ENCODE results near the gene RASL10B. TPM values are rescaled to one million over a fixed set of nuclear protein-coding genes. Genes with fewer than 3 reads are reported as not detected.

Gene RASL10B
- total RNA-seq, 2 experiments from 2014 or later: 0.22 to 0.47 TPM

DNA sequence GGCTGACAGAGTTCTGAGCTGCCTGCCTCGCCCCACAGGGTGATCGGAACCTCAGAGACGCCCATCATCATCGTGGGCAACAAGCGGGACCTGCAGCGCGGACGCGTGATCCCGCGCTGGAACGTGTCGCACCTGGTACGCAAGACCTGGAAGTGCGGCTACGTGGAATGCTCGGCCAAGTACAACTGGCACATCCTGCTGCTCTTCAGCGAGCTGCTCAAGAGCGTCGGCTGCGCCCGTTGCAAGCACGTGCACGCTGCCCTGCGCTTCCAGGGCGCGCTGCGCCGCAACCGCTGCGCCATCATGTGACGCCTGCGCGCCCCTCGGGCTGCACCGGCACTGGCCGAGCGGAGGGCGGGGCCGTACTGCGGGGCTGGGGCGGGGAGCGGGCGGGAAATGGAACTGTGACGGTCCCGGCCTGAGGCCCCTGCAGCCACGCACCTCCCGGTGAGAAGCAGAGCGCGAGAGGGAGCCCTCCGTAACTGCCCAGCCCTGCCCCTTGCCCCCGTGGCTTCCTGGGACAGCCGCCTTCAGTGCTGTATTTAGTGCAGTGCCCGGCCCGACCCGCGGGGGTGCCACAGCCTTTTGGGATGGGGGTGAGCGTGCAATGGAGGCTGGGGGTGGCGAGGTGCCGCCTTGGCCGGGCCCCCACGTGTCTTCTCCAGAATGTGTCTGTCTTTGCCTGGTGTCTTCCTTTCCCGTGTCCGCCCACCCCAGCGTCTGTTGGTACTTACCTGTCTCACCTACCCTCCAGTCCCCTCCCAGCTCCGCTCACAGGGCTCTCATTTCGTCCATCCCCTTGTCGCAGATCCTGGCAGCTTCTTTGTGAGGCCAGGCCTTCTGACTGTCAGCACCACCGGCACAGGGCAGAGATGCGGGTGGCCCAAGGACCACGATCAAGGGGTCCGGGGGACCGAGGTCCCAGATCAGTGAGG, 9.8 kb downstream of the RASL10B start:
- Mint-ChIP-seq H3K4me3 (peak overlapping the region; percentile 38), H3K27me3 (peaks cover 36% of the 10 kb centered on the region), H3K27ac (no peak overlapping the region), H3K9me3 (no peaks in the 10 kb centered on the region), H3K4me1 (ENCODE audit: low read depth) (no peaks in the 10 kb centered on the region), H3K36me3 (ENCODE audit: low read depth) (no peaks in the 10 kb centered on the region)
- TF ChIP-seq, protein P1, sequence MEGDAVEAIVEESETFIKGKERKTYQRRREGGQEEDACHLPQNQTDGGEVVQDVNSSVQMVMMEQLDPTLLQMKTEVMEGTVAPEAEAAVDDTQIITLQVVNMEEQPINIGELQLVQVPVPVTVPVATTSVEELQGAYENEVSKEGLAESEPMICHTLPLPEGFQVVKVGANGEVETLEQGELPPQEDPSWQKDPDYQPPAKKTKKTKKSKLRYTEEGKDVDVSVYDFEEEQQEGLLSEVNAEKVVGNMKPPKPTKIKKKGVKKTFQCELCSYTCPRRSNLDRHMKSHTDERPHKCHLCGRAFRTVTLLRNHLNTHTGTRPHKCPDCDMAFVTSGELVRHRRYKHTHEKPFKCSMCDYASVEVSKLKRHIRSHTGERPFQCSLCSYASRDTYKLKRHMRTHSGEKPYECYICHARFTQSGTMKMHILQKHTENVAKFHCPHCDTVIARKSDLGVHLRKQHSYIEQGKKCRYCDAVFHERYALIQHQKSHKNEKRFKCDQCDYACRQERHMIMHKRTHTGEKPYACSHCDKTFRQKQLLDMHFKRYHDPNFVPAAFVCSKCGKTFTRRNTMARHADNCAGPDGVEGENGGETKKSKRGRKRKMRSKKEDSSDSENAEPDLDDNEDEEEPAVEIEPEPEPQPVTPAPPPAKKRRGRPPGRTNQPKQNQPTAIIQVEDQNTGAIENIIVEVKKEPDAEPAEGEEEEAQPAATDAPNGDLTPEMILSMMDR (IDR thresholded peaks at IDR 0.05): no peak
- ChIA-PET POLR2A (no interaction called here), CTCF (no interaction called here)
- Histone ChIP-seq H3K9me3 (ENCODE audit: control insufficient read depth in 1 of 2, insufficient read depth in 1 of 2, low read length in 2 of 2) (peaks cover 0 to 11% of the 10 kb centered on the region in 2 experiments), H3K27ac (ENCODE audit: low read depth in 1 of 2, low read length in 2 of 2) (no peak overlapping the region), H3K4me3 (ENCODE audit: low read length) (peak overlapping the region; percentile 19), H3K27me3 (ENCODE audit: control insufficient read depth in 1 of 2, insufficient read depth in 2 of 2, low read length in 2 of 2) (peaks cover 22 to 30% of the 10 kb centered on the region in 2 experiments), H3K4me1 (ENCODE audit: insufficient read depth, low read length) (peaks cover 12% of the 10 kb centered on the region), H3K36me3 (ENCODE audit: insufficient read depth, low read length) (no peaks in the 10 kb centered on the region)
- ATAC-seq (ENCODE audit: poor library complexity): peak; percentile 48
- peak in 4 of 14 experiments; percentile 5 to 27 (median 18) for DNase-seq
- intact Hi-C loops (cut with DNase I, micrococcal nuclease): loop anchor here in 1 of 2 experiments (10.0 kb wide), 1 partner anchor 496 kb away; the partner anchor contains the start of gene SLFN5

- Histone ChIP-seq H3K27ac (ENCODE audit: low read depth in 1 of 2, low read length in 2 of 2) (no peak overlapping the region), H3K9me3 (ENCODE audit: control insufficient read depth in 1 of 2, insufficient read depth in 1 of 2, low read length in 2 of 2) (peaks cover 0 to 11% of the 10 kb centered on the region in 2 experiments), H3K36me3 (ENCODE audit: insufficient read depth, low read length) (no peaks in the 10 kb centered on the region), H3K27me3 (ENCODE audit: control insufficient read depth in 1 of 2, insufficient read depth in 2 of 2, low read length in 2 of 2) (peaks cover 22 to 30% of the 10 kb centered on the region in 2 experiments), H3K4me1 (ENCODE audit: insufficient read depth, low read length) (peaks cover 17% of the 10 kb centered on the region), H3K4me3 (ENCODE audit: low read length) (no peak overlapping the region)
- no peak for ATAC-seq (ENCODE audit: poor library complexity)
- Mint-ChIP-seq H3K27ac (no peak overlapping the region), H3K4me1 (ENCODE audit: low read depth) (no peaks in the 10 kb centered on the region), H3K36me3 (ENCODE audit: low read depth) (no peaks in the 10 kb centered on the region), H3K27me3 (peaks cover 41% of the 10 kb centered on the region), H3K4me3 (no peak overlapping the region), H3K9me3 (no peaks in the 10 kb centered on the region)
- TF ChIP-seq, protein P1 (IDR thresholded peaks at IDR 0.05): no peak
- intact Hi-C loops (cut with DNase I, micrococcal nuclease): loop anchor here in 1 of 2 experiments (10.0 kb wide), 1 partner anchor 498 kb away; the partner anchor contains the start of gene SLFN5
- CTCF ChIA-PET: no interaction called here
- POLR2A ChIA-PET: no interaction called here
- no peak for DNase-seq
These were observed 11.1 kb downstream of the RASL10B start for GRCh38 chr17:35742496-35742895.

DNA sequence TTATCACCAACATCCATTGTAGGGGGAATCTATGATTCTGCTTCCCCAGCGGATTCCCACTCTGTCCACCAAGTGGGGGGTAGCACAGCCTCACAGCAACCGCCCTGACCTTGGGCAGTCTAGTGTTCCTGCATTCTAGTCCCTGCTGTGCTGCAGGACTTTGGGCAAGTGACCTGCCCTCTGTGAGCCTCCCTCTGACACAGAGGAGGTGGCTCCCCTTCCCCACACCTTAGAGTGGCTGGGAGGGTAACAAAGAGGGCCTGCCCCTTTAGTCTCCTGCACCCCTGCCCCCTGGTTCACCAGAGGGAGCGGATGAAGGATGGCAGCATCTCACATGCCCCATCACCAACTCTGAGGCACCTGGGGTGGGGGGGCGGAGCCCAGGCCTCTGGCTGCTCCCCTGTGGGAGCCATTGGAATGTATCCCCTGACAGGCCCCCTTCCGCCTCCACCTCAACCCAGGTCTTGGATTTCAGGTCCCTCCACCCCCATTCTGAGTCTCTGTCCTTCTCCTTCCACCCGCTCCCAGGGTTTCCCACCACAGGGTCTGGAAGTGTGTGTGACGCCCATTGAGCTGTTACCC, 11.5 kb downstream of the RASL10B start:
- Mint-ChIP-seq H3K27me3 (peaks cover 44% of the 10 kb centered on the region), H3K4me1 (ENCODE audit: low read depth) (no peaks in the 10 kb centered on the region), H3K4me3 (no peak overlapping the region), H3K36me3 (ENCODE audit: low read depth) (no peaks in the 10 kb centered on the region), H3K27ac (no peak overlapping the region), H3K9me3 (no peaks in the 10 kb centered on the region)
- Histone ChIP-seq H3K4me1 (ENCODE audit: insufficient read depth, low read length) (peaks cover 19% of the 10 kb centered on the region), H3K9me3 (ENCODE audit: control insufficient read depth in 1 of 2, insufficient read depth in 1 of 2, low read length in 2 of 2) (peaks cover 0 to 11% of the 10 kb centered on the region in 2 experiments), H3K4me3 (ENCODE audit: low read length) (no peak overlapping the region), H3K27ac (ENCODE audit: low read depth in 1 of 2, low read length in 2 of 2) (no peak overlapping the region), H3K27me3 (ENCODE audit: control insufficient read depth in 1 of 2, insufficient read depth in 2 of 2, low read length in 2 of 2) (peaks cover 24 to 34% of the 10 kb centered on the region in 2 experiments), H3K36me3 (ENCODE audit: insufficient read depth, low read length) (no peaks in the 10 kb centered on the region)
- ATAC-seq (ENCODE audit: poor library complexity) (no peak), DNase-seq (no peak)
- intact Hi-C loops (cut with DNase I, micrococcal nuclease): loop anchor here in 1 of 2 experiments (10.0 kb wide), 1 partner anchor 498 kb away; the partner anchor contains the start of gene SLFN5
- TF ChIP-seq, protein P1 (IDR thresholded peaks at IDR 0.05): no peak
- POLR2A ChIA-PET: no interaction called here
- CTCF ChIA-PET: interaction anchor here (1.4 kb wide), 1 partner anchor 21 kb away, joined by 4 read pairs; no protein-coding TSS in a partner anchor

Measured in CD4-positive, alpha-beta T cell (primary cell).